K562 (cell line): ENCODE measurements around the gene FAM151A. TPM values are rescaled to one million over a fixed set of nuclear protein-coding genes. Genes with fewer than 3 reads are reported as not detected.

Experiments used
- ATAC-seq: fragments of 200-7000 bp; cut with Tn5 transposase; 3 replicates; pipeline ENCODE4 v1.9.1; 2020; ENCODE audit warnings: moderate library complexity
- BruUV-seq: library from RNA; stranded (reverse); fragments of 400-500 nt; replicated peaks from 2 replicates; lab custom pipeline; 2021; lab: Mats Ljungman, UMichigan
- CTCF ChIA-PET: fragments of 300-600 bp; formaldehyde crosslinking; extraction: SDS; loops from one replicate; lab custom pipeline; 2021; ENCODE audit warnings: low intra/inter-chr PET ratio; lab: Yijun Ruan, JAX
- POLR2A ChIA-PET: fragments of 300-600, 350-650 bp; sonication (Branson Sonifier 250); formaldehyde crosslinking; extraction: SDS; loops from one replicate; lab custom pipeline; 2021; ENCODE audit warnings: antibody characterized with exemption, inconsistent platforms; lab: Yijun Ruan, JAX
- DNase-seq, 4 experiments: peaks; one replicate each; pipeline versions ENCODE4 v3.0.0 to v3.0.0-alpha.2; 2011 to 2018; ENCODE audit warnings: low spot score in 3 of 4, mixed read lengths in 3 of 4; ENCODE audit errors: extremely low read depth in 1 of 4
- FAIRE-seq: peaks from 2 replicates; lab custom pipeline; 2011; peaks lifted over from hg19 to GRCh38; lab: Jason Lieb, UNC
- H2AFZ ChIP-seq: 2 replicates; pipeline ENCODE4 v1.6.0; 2011; ENCODE audit warnings: low read depth, low read length, control low read depth, inconsistent platforms
- H3K27ac ChIP-seq: fragments of 200-600 bp; 3 replicates; pipeline ENCODE4 v1.8.0; 2011; ENCODE audit warnings: low read depth, mild to moderate bottlenecking, control low read depth, inconsistent platforms, low read length, moderate library complexity, mixed read lengths; ENCODE audit errors: extremely low read depth
- H3K27me3 ChIP-seq, 2 experiments: fragments of 300-600 bp in 1 of 2; 2 replicates in 1 of 2; 3 replicates in 1 of 2; pipeline versions ENCODE4 v1.6.0 to v1.8.0; 2011; ENCODE audit warnings: inconsistent platforms in 2 of 2, low read length in 2 of 2, mild to moderate bottlenecking in 1 of 2, mixed read lengths in 1 of 2, moderate library complexity in 1 of 2; ENCODE audit not compliant: control insufficient read depth in 2 of 2, insufficient read depth in 2 of 2
- H3K36me3 ChIP-seq: fragments of 300-600 bp; 3 replicates; pipeline ENCODE4 v1.8.0; 2011; ENCODE audit warnings: mild to moderate bottlenecking, low read length, inconsistent platforms; ENCODE audit not compliant: control insufficient read depth, insufficient read depth
- H3K4me1 ChIP-seq, 2 experiments: fragments of 200-600 bp in 1 of 2; replicated peaks in 1 of 2; 2 replicates in 1 of 2; 3 replicates in 1 of 2; pipeline versions ENCODE4 v1.5.1 to v1.8.0; 2011; ENCODE audit warnings: inconsistent platforms in 2 of 2, low read length in 2 of 2, mild to moderate bottlenecking in 1 of 2, mixed read lengths in 1 of 2, moderate library complexity in 1 of 2; ENCODE audit not compliant: control insufficient read depth in 2 of 2, insufficient read depth in 2 of 2
- H3K4me2 ChIP-seq: 2 replicates; pipeline ENCODE4 v1.6.1; 2011; ENCODE audit warnings: low read length, control low read depth, inconsistent platforms, mixed read lengths; ENCODE audit not compliant: insufficient read depth
- H3K4me3 ChIP-seq: fragments of 200-600 bp; sonication (generic), shearing (Covaris generic); 2 replicates; pipeline ENCODE4 v1.5.1; 2016; ENCODE audit warnings: control low read depth, inconsistent platforms
- H3K79me2 ChIP-seq: fragments of 200-600 bp; 3 replicates; pipeline ENCODE4 v1.8.0; 2011; ENCODE audit warnings: low read length, inconsistent platforms; ENCODE audit not compliant: control insufficient read depth, insufficient read depth
- H3K9ac ChIP-seq, 2 experiments: 2 replicates each; pipeline versions ENCODE4 v1.6.0 to v1.6.1; 2011; ENCODE audit warnings: low read depth in 2 of 2, low read length in 2 of 2, control low read depth in 1 of 2, inconsistent platforms in 1 of 2, mild to moderate bottlenecking in 1 of 2, mixed read lengths in 1 of 2; ENCODE audit not compliant: insufficient read depth in 1 of 2
- H3K9me1 ChIP-seq: one replicate; pipeline ENCODE4 v1.6.0; 2011; ENCODE audit warnings: inconsistent platforms, mild to moderate bottlenecking, low read length, moderate library complexity; ENCODE audit not compliant: control insufficient read depth, insufficient read depth
- H3K9me3 ChIP-seq: replicated peaks from 2 replicates; pipeline ENCODE4 v1.5.1; 2011; ENCODE audit warnings: low read depth, low read length, inconsistent platforms; ENCODE audit not compliant: control insufficient read depth, insufficient read depth
- H4K20me1 ChIP-seq: replicated peaks from 2 replicates; pipeline ENCODE4 v1.6.1; 2011; ENCODE audit warnings: low read length, inconsistent platforms, mixed read lengths; ENCODE audit not compliant: control insufficient read depth, insufficient read depth
- EP300 ChIP-seq: IDR thresholded peaks from 2 replicates; pipeline ENCODE4 v1.6.1; 2012; ENCODE audit warnings: low read length, improper control_type of control experiment
- HSF4 ChIP-seq: fragments of 250-450 bp; sonication (Bioruptor Pico); IDR thresholded peaks from 2 replicates; pipeline ENCODE4 v2.1.2; 2022; ENCODE audit warnings: mild to moderate bottlenecking, moderate library complexity, borderline replicate concordance
- SPI1 ChIP-seq: IDR thresholded peaks from 2 replicates; pipeline ENCODE4 v1.6.1; 2011; ENCODE audit warnings: low read depth, low read length, control low read depth, borderline replicate concordance
- ZC3H4 ChIP-seq: sonication (generic); formaldehyde crosslinking; IDR thresholded peaks from 2 replicates; pipeline ENCODE4 v1.9.0; 2021; ENCODE audit warnings: missing genetic modification reagents, borderline replicate concordance
- ZNF121 ChIP-seq: sonication (generic); formaldehyde crosslinking; conservative IDR thresholded peaks from 2 replicates; pipeline ENCODE4 v1.8.0; 2022; ENCODE audit warnings: missing genetic modification reagents
- WGBS: fragments of 100-300 bp; shearing (Covaris generic); methylation state at CpG from one replicate; pipeline ENCODE4 v1.1.6; 2016; ENCODE audit warnings: low coverage, mixed read lengths; ENCODE audit not compliant: insufficient coverage; ENCODE audit errors: missing lambda C conversion rate; 5-methylcytosine and 5-hydroxymethylcytosine counted together
- in situ Hi-C: fragments of 300-500 bp; cut with MboI; formaldehyde crosslinking; loops from 4 replicates; pipeline ENCODE4 v1.15.0; 2018; ENCODE audit warnings: inconsistent platforms, mixed read lengths
- intact Hi-C: fragments of 100-400 bp; cut with micrococcal nuclease; formaldehyde crosslinking; loops from 2 replicates; pipeline ENCODE4 v1.14.2; 2022
- polyA plus RNA-seq, 8 experiments: library from polyadenylated mRNA; depleted of rRNA in 4 of 8; stranded (reverse) in 5 of 8; unstranded in 3 of 8; fragments of >200 nt; fragmentation: Nextera tagmentation in 2 of 8; fragmentation: Illumina TruSeq in 1 of 8; extraction: Ambion mirVana in 2 of 8; extraction: Trizol in 1 of 8; gene quantifications; 2 replicates each; pipeline versions ENCODE4 v1.2.1 to v1.2.3, GENCODE V29; 2011 to 2014; ENCODE audit warnings: inconsistent platforms in 1 of 8, missing spikeins in 1 of 8
- total RNA-seq, 7 experiments: library from RNA; depleted of rRNA in 6 of 7; stranded (reverse); fragments of >200 nt in 6 of 7; fragmentation: Illumina TruSeq in 2 of 7; extraction: Trizol in 2 of 7; gene quantifications; 2 replicates each; pipeline versions ENCODE4 v1.2.1 to v1.2.3, GENCODE V29; 2011 to 2021; ENCODE audit warnings: low replicate concordance in 1 of 7
- TF ChIP-seq, protein P1 (sequence below): fragments of 250-450 bp; sonication (Bioruptor Pico); IDR thresholded peaks from 2 replicates; pipeline ENCODE4 v1.4.0; 2020
- TF ChIP-seq, protein P2 (sequence below), 2 experiments: fragments of 450-650 bp; IDR thresholded peaks; 2 replicates each; pipeline ENCODE4 v1.6.1; 2016; ENCODE audit warnings: mild to moderate bottlenecking in 2 of 2, borderline replicate concordance in 1 of 2, low read depth in 1 of 2, moderate library complexity in 1 of 2

FAM151A gene
- total and polyA plus RNA-seq, 9 of the 15 experiments (the other 6 are each of a cell fraction or from before 2014, with no cell fraction given), result not detected

DNA sequence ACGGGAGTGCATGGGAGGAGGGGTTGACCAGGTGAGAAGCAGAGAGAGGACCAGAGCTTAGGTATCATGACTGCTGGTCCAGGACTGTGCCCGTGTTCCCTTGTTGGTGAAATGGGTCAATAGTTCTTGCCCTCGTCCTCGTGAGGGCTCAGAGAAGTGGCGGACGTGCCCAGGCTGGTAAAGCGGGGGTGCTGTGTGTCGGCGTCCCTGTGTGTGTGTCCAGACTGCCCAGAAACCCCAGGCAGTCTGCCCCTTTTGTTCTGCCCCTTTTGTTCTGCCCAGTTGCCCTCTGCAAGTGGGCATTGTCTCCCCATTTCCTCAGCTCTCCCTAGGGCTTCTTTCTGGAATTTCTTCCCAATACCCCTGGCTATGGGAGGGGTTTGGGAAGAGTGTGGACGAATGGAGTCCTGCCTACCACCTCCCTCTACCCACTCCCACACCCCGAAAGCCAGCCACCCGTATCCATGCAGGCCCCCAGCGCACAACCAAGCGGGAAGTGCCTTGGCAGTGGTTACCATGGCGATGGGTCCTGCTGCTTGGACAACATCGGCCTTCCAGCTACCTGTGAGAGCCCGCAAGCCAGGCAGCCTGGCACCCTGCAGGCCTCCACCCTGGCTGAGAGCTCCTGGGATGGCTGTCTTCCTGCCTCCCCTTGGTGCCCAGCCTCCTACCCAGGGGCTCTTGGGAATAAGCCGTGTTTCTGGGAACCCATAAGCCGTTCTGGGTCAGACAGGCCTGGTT is 40.6 kb downstream of the FAM151A start:
- intact Hi-C loops, result no loop called here
- Histone ChIP-seq H3K27me3 (peaks cover 17 to 49% of the 10 kb centered on the region in 2 experiments; a peak in 4 of 5 replicates), H3K4me2 (no peak overlapping the region), H4K20me1 (no peaks in the 10 kb centered on the region), H3K79me2 (no peaks in the 10 kb centered on the region), H3K27ac (no peak overlapping the region), H3K9me3 (no peaks in the 10 kb centered on the region), H3K9ac (no peak overlapping the region), H3K9me1 (no peaks in the 10 kb centered on the region), H2AFZ (no peak overlapping the region), H3K4me3 (no peak overlapping the region), H3K36me3 (no peaks in the 10 kb centered on the region), H3K4me1 (peaks cover 0 to 14% of the 10 kb centered on the region in 2 experiments; a peak in 1 of 5 replicates)
- no peak for ATAC-seq
- ChIA-PET POLR2A (no interaction called here), CTCF (no interaction called here)
- no TSS peak for BruUV-seq
- no peak for FAIRE-seq
- TF ChIP-seq EP300 (no peak), ZC3H4 (no peak), ZNF121 (CRISPR knock-in tag) (no peak), HSF4 (CRISPR knock-in tag) (no peak), SPI1 (no peak)
- TF ChIP-seq, protein P1, sequence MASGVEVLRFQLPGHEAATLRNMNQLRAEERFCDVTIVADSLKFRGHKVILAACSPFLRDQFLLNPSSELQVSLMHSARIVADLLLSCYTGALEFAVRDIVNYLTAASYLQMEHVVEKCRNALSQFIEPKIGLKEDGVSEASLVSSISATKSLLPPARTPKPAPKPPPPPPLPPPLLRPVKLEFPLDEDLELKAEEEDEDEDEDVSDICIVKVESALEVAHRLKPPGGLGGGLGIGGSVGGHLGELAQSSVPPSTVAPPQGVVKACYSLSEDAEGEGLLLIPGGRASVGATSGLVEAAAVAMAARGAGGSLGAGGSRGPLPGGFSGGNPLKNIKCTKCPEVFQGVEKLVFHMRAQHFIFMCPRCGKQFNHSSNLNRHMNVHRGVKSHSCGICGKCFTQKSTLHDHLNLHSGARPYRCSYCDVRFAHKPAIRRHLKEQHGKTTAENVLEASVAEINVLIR, result no peak
- TF ChIP-seq, protein P2, sequence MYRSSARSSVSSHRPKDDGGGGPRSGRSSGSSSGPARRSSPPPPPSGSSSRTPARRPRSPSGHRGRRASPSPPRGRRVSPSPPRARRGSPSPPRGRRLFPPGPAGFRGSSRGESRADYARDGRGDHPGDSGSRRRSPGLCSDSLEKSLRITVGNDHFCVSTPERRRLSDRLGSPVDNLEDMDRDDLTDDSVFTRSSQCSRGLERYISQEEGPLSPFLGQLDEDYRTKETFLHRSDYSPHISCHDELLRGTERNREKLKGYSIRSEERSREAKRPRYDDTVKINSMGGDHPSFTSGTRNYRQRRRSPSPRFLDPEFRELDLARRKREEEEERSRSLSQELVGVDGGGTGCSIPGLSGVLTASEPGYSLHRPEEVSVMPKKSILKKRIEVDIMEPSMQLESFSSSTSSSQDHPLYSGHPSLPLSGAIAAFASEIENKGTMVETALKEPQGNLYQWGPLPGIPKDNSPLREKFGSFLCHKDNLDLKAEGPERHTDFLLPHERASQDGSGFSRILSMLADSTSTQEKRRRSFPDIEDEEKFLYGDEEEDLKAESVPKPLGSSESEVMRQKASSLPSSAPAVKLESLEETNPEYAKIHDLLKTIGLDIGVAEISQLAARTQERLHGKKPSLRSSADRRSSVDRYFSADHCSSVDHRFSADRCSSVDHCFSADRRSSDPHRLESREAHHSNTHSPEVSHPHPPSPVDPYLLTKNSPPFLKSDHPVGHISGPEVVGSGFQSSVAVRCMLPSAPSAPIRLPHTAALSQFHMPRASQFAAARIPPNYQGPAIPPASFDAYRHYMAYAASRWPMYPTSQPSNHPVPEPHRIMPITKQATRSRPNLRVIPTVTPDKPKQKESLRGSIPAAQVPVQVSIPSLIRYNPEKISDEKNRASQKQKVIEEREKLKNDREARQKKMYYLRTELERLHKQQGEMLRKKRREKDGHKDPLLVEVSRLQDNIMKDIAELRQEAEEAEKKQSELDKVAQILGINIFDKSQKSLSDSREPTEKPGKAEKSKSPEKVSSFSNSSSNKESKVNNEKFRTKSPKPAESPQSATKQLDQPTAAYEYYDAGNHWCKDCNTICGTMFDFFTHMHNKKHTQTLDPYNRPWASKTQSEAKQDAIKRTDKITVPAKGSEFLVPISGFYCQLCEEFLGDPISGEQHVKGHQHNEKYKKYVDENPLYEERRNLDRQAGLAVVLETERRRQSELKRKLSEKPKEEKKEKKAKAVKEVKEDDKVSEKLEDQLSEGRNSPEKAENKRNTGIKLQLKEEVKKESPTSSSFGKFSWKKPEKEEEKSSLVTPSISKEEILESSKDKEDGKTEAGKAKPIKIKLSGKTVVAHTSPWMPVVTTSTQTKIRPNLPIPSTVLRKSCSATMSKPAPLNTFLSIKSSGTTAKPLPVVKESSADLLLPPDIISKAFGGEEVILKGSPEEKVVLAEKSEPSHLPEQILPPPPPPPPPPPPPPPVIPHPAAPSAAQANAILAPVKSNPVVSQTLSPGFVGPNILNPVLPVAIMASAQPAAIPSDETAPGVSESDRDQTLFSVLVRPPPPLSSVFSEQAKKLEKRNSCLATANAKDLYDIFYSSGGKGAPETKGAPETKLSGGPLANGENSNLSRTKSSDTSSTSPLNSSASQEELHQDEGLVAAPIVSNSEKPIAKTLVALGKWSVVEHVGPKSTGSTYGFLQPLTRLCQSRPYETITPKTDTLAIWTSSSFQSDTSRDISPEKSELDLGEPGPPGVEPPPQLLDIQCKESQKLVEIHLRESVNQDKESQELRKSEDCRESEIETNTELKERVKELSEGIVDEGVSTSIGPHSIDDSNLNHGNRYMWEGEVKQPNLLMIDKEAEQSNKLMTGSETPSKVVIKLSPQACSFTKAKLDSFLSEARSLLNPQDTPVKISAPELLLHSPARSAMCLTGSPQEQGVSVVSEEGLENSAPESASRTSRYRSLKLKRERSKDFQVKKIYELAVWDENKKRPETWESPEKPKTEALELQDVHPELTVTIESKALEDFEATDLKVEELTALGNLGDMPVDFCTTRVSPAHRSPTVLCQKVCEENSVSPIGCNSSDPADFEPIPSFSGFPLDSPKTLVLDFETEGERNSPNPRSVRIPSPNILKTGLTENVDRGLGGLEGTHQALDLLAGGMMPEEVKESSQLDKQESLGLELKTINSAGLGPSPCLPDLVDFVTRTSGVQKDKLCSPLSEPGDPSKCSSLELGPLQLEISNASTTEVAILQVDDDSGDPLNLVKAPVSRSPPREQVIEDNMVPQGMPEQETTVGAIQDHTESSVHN (IDR thresholded peaks at IDR 0.05; ENCODE audit: borderline replicate concordance in 1 of 2, low read depth in 1 of 2), result no peak
- 7% methylated on average over 19 of the region's 19 CpGs for WGBS
- no peak for DNase-seq
- in situ Hi-C loops, result no loop called here
